Activated naive CD4-positive, alpha-beta T cell treated with Interleukin-2 at 50 U/mL for 16 hours (primary cell): ENCODE data around the gene RCBTB2.

ENCODE experiments used
- DNase-seq: peaks from one replicate; pipeline ENCODE4 v3.0.0-alpha.2; 2020

The RCBTB2 gene

GRCh38 chr13:48527955-48528354, 4.9 kb downstream of the RCBTB2 start:
- no peak for DNase-seq

GRCh38 chr13:48526286-48526685, 6.6 kb downstream of the RCBTB2 start:
- DNase-seq = no peak

DNA sequence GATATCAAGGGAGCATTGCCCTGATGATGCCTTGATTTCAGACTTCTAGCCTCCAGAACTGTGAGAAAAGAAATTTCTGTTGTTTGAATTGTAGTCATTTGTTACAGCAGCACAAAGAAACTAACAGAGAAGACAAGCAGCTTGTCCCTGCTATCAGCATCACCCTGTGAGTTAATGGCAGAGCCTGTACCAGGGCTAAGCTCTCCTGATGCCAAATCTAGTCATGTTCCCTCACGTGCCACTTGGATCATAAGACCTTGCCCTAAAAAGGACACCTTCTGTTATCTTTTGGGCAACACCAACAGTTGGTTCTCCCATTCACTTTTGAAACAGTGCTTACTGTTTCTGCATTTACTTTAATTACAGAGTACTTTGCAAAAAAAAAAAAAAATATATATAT, 14.8 kb downstream of the RCBTB2 start:
- no peak for DNase-seq

- DNase-seq = no peak
Observed at GRCh38 chr13:48515732-48516131, 17.1 kb downstream of the RCBTB2 start.

DNA sequence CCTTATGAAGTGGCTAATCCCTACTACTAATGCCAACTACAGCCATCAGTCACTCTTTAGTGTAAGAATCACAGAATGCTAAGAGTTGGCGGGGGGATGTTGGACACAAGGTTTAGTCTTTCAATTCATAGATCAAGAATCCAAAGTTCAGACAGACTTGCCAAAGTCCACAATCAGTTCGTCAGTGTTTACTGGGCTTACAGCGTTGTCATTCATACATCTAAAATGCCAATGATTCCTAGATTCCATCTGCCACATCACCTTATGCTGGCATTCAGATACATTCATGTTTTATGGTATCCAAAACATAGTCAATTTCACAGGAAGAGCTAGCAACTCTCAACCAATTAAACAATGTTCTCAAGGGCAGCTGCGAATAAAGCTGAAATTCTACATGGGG, 18.1 kb downstream of the RCBTB2 start:
- DNase-seq = no peak

DNA sequence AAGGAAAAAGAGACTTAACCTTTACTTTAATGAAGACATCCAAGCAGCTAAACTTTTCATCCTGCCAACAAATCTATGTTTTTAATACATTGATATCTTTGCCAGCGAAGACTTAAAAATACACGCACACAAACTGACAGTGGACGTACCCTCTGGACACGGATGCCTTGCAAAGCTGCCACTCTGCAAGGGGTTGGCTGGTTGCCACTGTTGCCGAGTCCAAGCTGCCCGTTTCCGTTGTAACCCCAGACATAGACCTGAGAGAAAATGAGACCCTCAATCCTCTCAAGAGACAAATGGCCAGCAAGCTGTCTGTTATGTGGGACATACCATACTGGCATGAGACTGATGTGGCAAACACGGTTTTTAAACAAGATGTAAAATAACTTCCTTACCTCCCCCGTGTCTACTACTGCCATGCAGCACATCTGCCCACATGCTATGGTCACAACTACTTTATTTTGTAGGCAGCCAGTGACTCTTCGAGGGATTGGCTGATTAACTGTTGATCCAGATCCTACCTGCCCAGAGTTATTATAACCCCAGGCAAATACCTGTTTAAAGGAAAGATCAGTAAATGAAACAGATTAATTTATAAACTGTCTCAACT, 21.2 kb downstream of the RCBTB2 start:
- DNase-seq = no peak

- DNase-seq = no peak
Observed at GRCh38 chr13:48510698-48511097, 22.2 kb downstream of the RCBTB2 start.

DNA sequence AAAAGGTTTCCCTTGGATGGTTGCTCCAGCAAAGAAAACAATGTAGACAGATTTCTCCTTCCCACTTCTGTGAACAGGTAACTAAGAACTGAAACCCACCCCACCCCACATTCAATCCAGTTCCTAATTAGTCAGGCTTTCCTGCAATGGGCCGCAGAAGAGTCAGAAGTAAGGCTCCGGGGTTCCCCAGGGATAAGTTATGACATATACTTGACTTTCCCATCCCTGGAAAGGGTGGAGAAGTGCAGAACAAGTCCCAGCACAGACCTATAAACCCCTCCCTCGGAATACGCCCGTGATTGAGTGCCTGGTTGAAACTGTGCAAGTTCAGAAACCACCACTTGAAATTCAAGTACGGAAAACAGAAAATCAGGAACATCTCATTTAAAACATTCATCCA, 24.9 kb downstream of the RCBTB2 start:
- DNase-seq = no peak

- DNase-seq = no peak
Observed at GRCh38 chr13:48507021-48507420, 25.9 kb downstream of the RCBTB2 start.

DNA sequence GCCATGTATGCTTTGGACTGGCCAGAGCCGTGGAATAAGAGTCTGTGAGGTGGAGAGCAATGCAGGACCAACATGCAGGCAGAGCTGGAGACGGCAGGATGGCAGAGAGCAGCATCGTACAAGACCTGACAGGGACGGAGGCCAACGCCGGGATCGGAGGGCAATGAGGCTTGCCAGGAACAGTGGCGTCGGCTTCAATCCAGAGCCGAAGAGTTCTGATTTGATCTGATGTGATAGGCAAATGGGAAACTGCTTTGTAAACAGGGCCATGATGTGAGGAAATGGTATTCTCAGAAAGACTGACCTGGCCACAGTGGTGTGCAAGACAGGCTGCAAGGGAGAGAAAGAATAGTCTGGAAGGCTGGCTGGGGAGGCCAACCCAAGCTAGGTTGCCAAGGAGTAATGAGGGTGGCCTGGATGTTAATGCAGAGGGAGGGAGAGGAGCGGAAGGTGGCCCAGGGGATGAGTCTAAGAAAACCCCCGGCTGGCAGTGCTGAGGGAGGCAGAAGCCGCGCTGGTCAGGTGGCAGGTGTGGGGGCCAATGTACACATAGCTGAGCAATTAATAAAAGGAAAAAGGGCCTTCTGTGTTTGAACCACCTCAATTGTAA, 26.7 kb downstream of the RCBTB2 start:
- no peak for DNase-seq

- DNase-seq = peak; percentile 53
Observed at GRCh38 chr13:48505597-48506091, 27.2 kb downstream of the RCBTB2 start.

GRCh38 chr13:48505012-48505411, 27.9 kb downstream of the RCBTB2 start:
- DNase-seq = peak; percentile 34

- DNase-seq = no peak
Observed at GRCh38 chr13:48504606-48505005, 28.3 kb downstream of the RCBTB2 start.

DNA sequence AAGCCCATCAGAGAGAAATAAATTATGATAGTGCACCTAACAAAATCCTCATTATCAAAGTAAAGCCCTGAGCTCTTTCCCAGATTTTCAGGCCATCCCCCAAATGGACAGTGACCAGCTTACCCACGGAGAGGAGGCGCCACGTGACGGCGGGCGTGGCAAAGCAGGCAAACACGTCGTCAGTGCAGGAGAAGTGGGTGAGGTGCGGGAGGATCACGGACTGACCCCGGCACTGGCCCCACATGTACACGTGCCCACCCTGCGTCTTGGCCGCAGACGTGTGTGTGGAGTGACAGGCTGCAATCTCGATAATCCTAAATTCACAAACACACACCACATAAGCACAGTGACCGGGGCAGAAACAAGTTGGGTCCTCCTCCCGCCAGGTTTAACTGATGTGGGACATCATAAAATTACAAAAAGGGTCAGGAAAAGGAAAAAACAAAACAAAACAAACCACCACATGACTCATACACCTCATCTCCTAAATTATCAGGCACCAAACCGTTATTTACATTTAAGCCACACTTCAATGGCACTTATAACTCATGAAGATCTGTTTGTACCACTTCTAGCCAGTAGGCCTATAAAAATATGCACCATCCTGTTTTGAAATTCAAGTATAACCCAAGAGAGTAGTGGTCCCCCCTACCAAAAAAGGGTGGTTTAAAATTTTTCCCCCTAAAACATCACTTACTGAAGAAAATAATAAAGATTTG, 30.1 kb downstream of the RCBTB2 start:
- DNase-seq = no peak

DNA sequence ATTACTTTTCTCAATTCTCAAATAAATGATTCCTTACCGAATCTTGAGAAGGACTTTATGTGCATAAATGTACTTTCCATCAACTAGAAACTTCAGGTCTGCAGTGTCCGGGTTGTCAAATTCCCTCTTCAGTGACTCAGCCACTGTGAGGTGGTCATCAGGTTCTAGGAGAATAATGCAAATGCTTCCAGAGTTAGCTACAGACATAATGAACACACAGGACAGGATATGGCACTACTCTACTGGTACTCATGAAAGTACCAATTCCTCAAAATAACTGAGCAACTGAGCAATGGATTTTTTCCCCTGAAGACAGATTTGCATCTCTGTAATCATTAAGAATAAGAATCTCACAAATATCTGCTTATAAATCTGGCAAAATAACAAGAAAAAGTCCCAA, 31.2 kb downstream of the RCBTB2 start:
- DNase-seq = no peak

DNA sequence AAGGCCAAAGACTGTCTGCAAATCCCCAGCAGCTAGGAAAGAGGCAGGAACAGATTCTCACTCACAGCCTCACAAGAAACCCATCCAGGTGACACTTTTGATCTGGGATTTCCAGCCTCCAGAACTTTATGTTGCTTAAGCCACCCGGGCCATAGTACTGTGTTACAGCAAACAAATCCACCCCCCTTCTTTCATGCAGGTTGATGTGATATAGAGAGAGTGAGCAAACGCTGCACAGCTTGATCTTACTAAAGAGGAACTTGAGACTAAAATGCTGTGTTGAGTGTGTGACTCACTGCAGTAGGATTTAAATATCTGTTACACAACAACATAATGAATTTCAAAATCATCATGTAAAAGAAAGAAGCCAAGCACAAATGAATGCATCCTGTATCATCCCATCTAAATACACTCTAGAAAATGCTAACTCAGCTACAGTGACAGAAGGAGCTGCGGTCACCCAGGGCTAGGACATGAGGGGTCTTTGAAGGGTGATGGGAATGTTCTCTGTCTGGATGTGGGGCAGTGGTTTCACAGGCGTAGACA, 32.2 kb downstream of the RCBTB2 start:
- no peak for DNase-seq

DNA sequence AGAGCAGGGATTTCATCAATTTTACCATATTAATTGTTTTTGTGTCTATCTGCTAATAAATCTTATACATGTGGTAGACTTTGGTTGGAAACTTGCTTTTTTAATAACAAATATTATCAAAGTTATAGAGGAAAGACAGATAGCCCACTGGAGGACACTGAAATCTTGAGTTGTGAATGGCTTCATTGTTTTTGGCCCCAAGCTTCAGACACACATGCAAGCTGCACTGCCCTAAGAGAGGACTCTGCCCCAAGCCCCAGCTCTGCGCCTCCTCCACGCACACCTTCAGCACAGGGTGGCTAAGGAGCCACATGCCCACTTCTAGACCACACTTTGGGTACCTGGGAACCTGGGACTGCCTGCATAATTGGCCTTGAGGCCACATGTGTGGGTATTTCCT, 35.2 kb downstream of the RCBTB2 start:
- DNase-seq = no peak

GRCh38 chr13:48496271-48497161, 36.4 kb downstream of the RCBTB2 start:
- DNase-seq = no peak

DNA sequence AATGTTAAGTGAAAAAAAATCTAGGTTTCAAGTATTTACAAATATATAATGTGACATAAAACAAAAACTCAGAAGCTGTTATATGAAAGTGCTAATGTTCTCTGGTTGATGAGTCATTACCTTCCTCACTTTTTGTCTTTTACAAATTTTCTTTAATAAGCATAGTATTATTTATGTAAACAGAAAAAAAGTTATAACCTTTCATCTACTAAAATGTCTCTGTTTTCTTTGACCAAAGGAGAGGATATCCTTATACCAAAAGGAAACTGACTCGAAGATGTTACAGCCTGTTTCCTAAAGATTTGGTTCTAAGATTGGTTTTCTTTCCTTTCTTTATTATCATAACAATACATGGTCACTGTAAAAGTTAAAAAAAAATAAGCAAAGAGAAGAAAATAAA, 38.0 kb downstream of the RCBTB2 start:
- no peak for DNase-seq

GRCh38 chr13:48493851-48494250, 39.0 kb downstream of the RCBTB2 start:
- DNase-seq = no peak

GRCh38 chr13:48493066-48493765, 39.7 kb downstream of the RCBTB2 start:
- DNase-seq = no peak

- DNase-seq = peak; percentile 69
Observed at GRCh38 chr13:48492470-48493065, 40.3 kb downstream of the RCBTB2 start.
